Measurements from ENCODE around the gene ZNF365. TPM values are rescaled to one million over a fixed set of nuclear protein-coding genes. Genes with fewer than 3 reads are reported as not detected.
"Not testable (repeated sequence)": the region's sequence is repeated elsewhere in the genome, so short reads cannot be mapped to it uniquely, and the experiment has no call there.

ZNF365 gene
- total RNA-seq, 2 donors from 2014 or later, result not detected

GRCh38 chr10:62376071-62377025, 2.2 kb downstream of the ZNF365 start:
- intact Hi-C loops (cut with DNase I, micrococcal nuclease), result no loop called here
- ATAC-seq (no peak), DNase-seq (no peak)

GRCh38 chr10:62377026-62377415, 2.9 kb downstream of the ZNF365 start:
- no peak for ATAC-seq
- intact Hi-C loops (cut with DNase I, micrococcal nuclease), result no loop called here
- DNase-seq, result no peak

GRCh38 chr10:62377966-62378365, 3.8 kb downstream of the ZNF365 start:
- ATAC-seq (no peak), DNase-seq (no peak)
- intact Hi-C loops (cut with DNase I, micrococcal nuclease), result no loop called here

- intact Hi-C loops (cut with DNase I, micrococcal nuclease); DNase-seq; ATAC-seq: not testable (repeated sequence)
Measured at GRCh38 chr10:62378877-62379276, 4.7 kb downstream of the ZNF365 start.

GRCh38 chr10:62379394-62379793, 5.2 kb downstream of the ZNF365 start:
- ATAC-seq, result no peak
- no peak for DNase-seq
- intact Hi-C loops (cut with DNase I, micrococcal nuclease), result no loop called here

GRCh38 chr10:62380016-62380415, 5.8 kb downstream of the ZNF365 start:
- intact Hi-C loops (cut with DNase I, micrococcal nuclease), result no loop called here
- ATAC-seq (no peak), DNase-seq (no peak)

GRCh38 chr10:62381385-62382102, 7.4 kb downstream of the ZNF365 start:
- ATAC-seq (no peak), DNase-seq (no peak)
- intact Hi-C loops (cut with DNase I, micrococcal nuclease), result no loop called here

GRCh38 chr10:62382831-62383230, 8.7 kb downstream of the ZNF365 start:
- no peak for ATAC-seq
- DNase-seq, result no peak
- intact Hi-C loops (cut with DNase I, micrococcal nuclease), result no loop called here

GRCh38 chr10:62384057-62384446, 9.9 kb downstream of the ZNF365 start:
- ATAC-seq, result no peak
- no peak for DNase-seq
- intact Hi-C loops (cut with DNase I, micrococcal nuclease), result no loop called here

- DNase-seq (no peak), ATAC-seq (no peak)
- intact Hi-C loops (cut with DNase I, micrococcal nuclease), result no loop called here
Measured at GRCh38 chr10:62384447-62385081, 10.4 kb downstream of the ZNF365 start.

GRCh38 chr10:62386356-62387320, 12.5 kb downstream of the ZNF365 start:
- DNase-seq (no peak), ATAC-seq (no peak)
- intact Hi-C loops (cut with DNase I, micrococcal nuclease), result no loop called here

- no peak for ATAC-seq
- intact Hi-C loops (cut with DNase I, micrococcal nuclease), result no loop called here
Measured at GRCh38 chr10:62388328-62388727, 14.2 kb downstream of the ZNF365 start.

GRCh38 chr10:62390497-62391176, 16.5 kb downstream of the ZNF365 start:
- DNase-seq (no peak), ATAC-seq (no peak)
- intact Hi-C loops (cut with DNase I, micrococcal nuclease), result no loop called here

More at GRCh38 chr10:62388328-62388727, 14.2 kb downstream of the ZNF365 start:
- DNase-seq, result no peak

- ATAC-seq (no peak), DNase-seq (no peak)
- intact Hi-C loops (cut with DNase I, micrococcal nuclease), result no loop called here
Measured at GRCh38 chr10:62393237-62393636, 19.1 kb downstream of the ZNF365 start.

- DNase-seq (no peak), ATAC-seq (no peak)
- intact Hi-C loops (cut with DNase I, micrococcal nuclease), result no loop called here
Measured at GRCh38 chr10:62394556-62395018, 20.4 kb downstream of the ZNF365 start.

GRCh38 chr10:62395892-62396291, 21.7 kb downstream of the ZNF365 start:
- no peak for DNase-seq
- intact Hi-C loops (cut with DNase I, micrococcal nuclease), result no loop called here
- no peak for ATAC-seq

- DNase-seq, result no peak
- intact Hi-C loops (cut with DNase I, micrococcal nuclease), result no loop called here
- no peak for ATAC-seq
Measured at GRCh38 chr10:62396864-62397263, 22.7 kb downstream of the ZNF365 start.

- intact Hi-C loops (cut with DNase I, micrococcal nuclease), result no loop called here
- ATAC-seq (no peak), DNase-seq (no peak)
Measured at GRCh38 chr10:62399211-62399610, 25.0 kb downstream of the ZNF365 start.
